Breast epithelium (tissue), 4 donors: ENCODE data around the gene ARX. TPM values are rescaled to one million over a fixed set of nuclear protein-coding genes. Genes with fewer than 3 reads are reported as not detected.

Source experiments
- DNase-seq, 2 donors: peaks; one replicate each; pipeline ENCODE4 v3.0.0-alpha.2; 2019; ENCODE audit warnings: low spot score in 2 of 2
- H3K27ac ChIP-seq, 2 donors: fragments of 200-600 bp; sonication (generic) in 1 of 2; one replicate each; pipeline ENCODE4 v1.5.1; 2016 to 2019; ENCODE audit warnings: mild to moderate bottlenecking in 1 of 2
- H3K27me3 ChIP-seq, 2 donors: fragments of 200-600 bp; sonication (generic) in 1 of 2; one replicate each; pipeline versions ENCODE4 v1.5.1 to v1.6.0; 2017 to 2019; ENCODE audit warnings: control low read depth in 1 of 2, mild to moderate bottlenecking in 1 of 2
- H3K36me3 ChIP-seq: fragments of 200-600 bp; one replicate; pipeline ENCODE4 v1.5.1; 2019
- H3K4me1 ChIP-seq, 2 donors: fragments of 200-600 bp; sonication (generic); one replicate each; pipeline ENCODE4 v1.5.1; 2016 to 2019; ENCODE audit warnings: control low read depth in 1 of 2
- H3K4me3 ChIP-seq, 3 donors: fragments of 200-600 bp; sonication (generic); 1 replicate in 2 of 3; 2 replicates in 1 of 3; pipeline ENCODE4 v1.5.1; 2016 to 2019; ENCODE audit warnings: mild to moderate bottlenecking in 3 of 3, moderate library complexity in 2 of 3
- H3K9me3 ChIP-seq, 2 donors: fragments of 200-600 bp; sonication (generic) in 1 of 2; one replicate each; pipeline ENCODE4 v1.5.1; 2016 to 2019; ENCODE audit warnings: control low read depth in 1 of 2
- POLR2A ChIP-seq: fragments of 450-650 bp; IDR thresholded peaks from one replicate; pipeline ENCODE4 v1.6.1; 2016; ENCODE audit warnings: antibody characterized with exemption, mild to moderate bottlenecking, moderate library complexity
- POLR2AphosphoS5 ChIP-seq, 3 donors: sonication (generic); formaldehyde crosslinking; IDR thresholded peaks; one replicate each; pipeline ENCODE4 v1.6.1; 2017; ENCODE audit warnings: antibody characterized with exemption in 3 of 3
- intact Hi-C: fragments of 100-400 bp; cut with DNase I; formaldehyde crosslinking; loops from one replicate; pipeline ENCODE4 v1.15.1; 2023; ENCODE audit warnings: low total_unique reads
- total RNA-seq, 3 donors: library from RNA; depleted of rRNA; stranded (reverse); fragments of >200 nt; gene quantifications; one replicate each; pipeline ENCODE4 v1.1.0, GENCODE V29; 2016
- TF ChIP-seq, protein P1 (sequence below), 3 donors: fragments of 450-650 bp; IDR thresholded peaks; one replicate each; pipeline ENCODE4 v1.5.1; 2016 to 2017; ENCODE audit warnings: antibody characterized with exemption in 3 of 3, mild to moderate bottlenecking in 3 of 3, moderate library complexity in 3 of 3

The ARX gene
- total RNA-seq, 3 donors from 2014 or later = 0.33 TPM; not detected in 2

DNA sequence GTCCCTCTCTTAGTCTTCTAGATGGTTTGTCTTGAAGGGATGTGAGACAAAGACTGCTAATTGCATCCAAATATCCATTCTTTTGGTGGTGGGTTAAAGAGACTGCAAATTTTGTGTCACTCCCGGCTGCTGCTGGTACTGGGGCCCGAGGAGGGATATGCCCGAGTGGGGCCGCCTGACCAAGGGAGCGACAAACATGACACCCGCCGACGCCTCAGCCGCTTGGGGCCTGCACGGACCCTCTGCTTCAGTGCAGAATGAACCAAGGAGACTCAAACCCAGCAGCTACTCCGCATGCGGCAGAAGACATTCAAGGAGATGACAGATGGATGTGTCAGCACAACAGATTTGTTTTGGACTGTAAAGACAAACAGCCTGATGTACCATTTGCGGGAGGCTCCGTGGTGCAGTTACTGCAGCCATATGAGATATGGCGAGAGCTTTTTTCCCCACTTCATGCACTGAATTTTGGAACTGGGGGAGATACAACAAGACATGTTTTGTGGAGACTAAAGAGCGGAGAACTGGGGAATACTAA, 13.6 kb upstream of the ARX start:
- H3K36me3 ChIP-seq = no peaks in the 10 kb centered on the region
- H3K4me3 ChIP-seq = no peak overlapping the region
- TF ChIP-seq, protein P1, sequence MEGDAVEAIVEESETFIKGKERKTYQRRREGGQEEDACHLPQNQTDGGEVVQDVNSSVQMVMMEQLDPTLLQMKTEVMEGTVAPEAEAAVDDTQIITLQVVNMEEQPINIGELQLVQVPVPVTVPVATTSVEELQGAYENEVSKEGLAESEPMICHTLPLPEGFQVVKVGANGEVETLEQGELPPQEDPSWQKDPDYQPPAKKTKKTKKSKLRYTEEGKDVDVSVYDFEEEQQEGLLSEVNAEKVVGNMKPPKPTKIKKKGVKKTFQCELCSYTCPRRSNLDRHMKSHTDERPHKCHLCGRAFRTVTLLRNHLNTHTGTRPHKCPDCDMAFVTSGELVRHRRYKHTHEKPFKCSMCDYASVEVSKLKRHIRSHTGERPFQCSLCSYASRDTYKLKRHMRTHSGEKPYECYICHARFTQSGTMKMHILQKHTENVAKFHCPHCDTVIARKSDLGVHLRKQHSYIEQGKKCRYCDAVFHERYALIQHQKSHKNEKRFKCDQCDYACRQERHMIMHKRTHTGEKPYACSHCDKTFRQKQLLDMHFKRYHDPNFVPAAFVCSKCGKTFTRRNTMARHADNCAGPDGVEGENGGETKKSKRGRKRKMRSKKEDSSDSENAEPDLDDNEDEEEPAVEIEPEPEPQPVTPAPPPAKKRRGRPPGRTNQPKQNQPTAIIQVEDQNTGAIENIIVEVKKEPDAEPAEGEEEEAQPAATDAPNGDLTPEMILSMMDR (IDR thresholded peaks at IDR 0.05) = no peak
- intact Hi-C loops = no loop called here
- DNase-seq = no peak
- no peaks in the 10 kb centered on the region for H3K4me1 ChIP-seq
- H3K27ac ChIP-seq = no peak overlapping the region
- H3K9me3 ChIP-seq = no peaks in the 10 kb centered on the region
- peaks cover 0 to 22% of the 10 kb centered on the region in 2 donors for H3K27me3 ChIP-seq

DNA sequence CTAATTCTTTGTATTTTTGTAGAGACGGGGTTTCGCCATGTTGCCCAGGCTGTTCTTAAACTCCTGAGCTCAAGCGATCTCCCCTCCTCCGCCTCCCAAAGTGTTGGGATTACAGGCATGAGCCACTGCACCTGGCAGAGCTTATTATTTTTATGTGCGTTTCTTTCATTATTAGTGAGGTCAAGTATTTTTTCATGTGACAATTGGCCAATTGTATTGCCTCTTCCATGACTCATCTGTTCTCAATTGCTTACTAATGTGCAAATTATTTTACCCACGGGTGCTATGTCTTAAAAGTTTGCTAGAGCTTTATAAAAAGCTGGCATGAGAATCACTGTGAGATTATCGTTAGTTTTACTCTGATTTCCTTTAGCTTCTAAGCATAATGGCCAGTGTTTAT, 13.0 kb upstream of the ARX start:
- Histone ChIP-seq H3K4me1 (no peaks in the 10 kb centered on the region), H3K36me3 (no peaks in the 10 kb centered on the region), H3K27me3 (peaks cover 0 to 27% of the 10 kb centered on the region in 2 donors), H3K27ac (no peak overlapping the region), H3K9me3 (no peaks in the 10 kb centered on the region), H3K4me3 (no peak overlapping the region)
- TF ChIP-seq POLR2A = no peak
- TF ChIP-seq, protein P1 (IDR thresholded peaks at IDR 0.05) = no peak
- TF ChIP-seq POLR2AphosphoS5 (IDR thresholded peaks at IDR 0.05) = no peak
- no peak for DNase-seq
- intact Hi-C loops = no loop called here

- Histone ChIP-seq H3K9me3 (no peaks in the 10 kb centered on the region), H3K36me3 (no peaks in the 10 kb centered on the region), H3K4me3 (no peak overlapping the region), H3K27me3 (peaks cover 3 to 48% of the 10 kb centered on the region in 2 donors), H3K4me1 (no peaks in the 10 kb centered on the region), H3K27ac (no peak overlapping the region)
- no peak for DNase-seq
- intact Hi-C loops = no loop called here
- no peak for TF ChIP-seq POLR2AphosphoS5 (IDR thresholded peaks at IDR 0.05)
- TF ChIP-seq, protein P1 (IDR thresholded peaks at IDR 0.05) = no peak
- no peak for TF ChIP-seq POLR2A
Observed at GRCh38 chrX:25026576-25026975, 10.8 kb upstream of the ARX start.

- peaks cover 7 to 58% of the 10 kb centered on the region in 2 donors for H3K27me3 ChIP-seq
- no peaks in the 10 kb centered on the region for H3K4me1 ChIP-seq
- DNase-seq = no peak
- H3K4me3 ChIP-seq = no peak overlapping the region
- TF ChIP-seq POLR2AphosphoS5 (IDR thresholded peaks at IDR 0.05) (no peak), POLR2A (no peak)
- TF ChIP-seq, protein P1 (IDR thresholded peaks at IDR 0.05) = no peak
- H3K9me3 ChIP-seq = no peaks in the 10 kb centered on the region
- intact Hi-C loops = no loop called here
- H3K27ac ChIP-seq = no peak overlapping the region
- no peaks in the 10 kb centered on the region for H3K36me3 ChIP-seq
Observed at GRCh38 chrX:25025615-25026014, 9.8 kb upstream of the ARX start.

DNA sequence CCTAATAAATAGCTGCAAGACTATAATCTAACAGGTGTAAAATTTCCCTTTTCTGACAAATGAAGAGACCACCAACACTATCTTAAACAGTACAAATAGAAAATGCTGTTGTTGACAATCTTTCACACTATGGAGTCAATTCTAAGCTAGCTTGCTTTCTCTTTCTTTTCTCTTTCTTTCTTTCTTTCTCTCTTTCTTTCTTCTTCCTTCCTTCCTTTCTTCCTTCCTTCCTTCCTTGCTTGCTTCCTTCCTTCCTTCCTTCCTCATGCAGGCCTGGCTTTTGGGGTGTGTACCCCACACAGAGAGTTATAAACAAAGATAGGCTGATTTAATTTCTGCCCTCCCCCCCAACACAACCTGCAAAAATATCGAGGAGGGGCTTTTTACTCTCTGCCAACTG, 8.1 kb upstream of the ARX start:
- Histone ChIP-seq H3K9me3 (no peaks in the 10 kb centered on the region), H3K4me1 (no peaks in the 10 kb centered on the region), H3K27ac (no peak overlapping the region), H3K36me3 (no peaks in the 10 kb centered on the region), H3K4me3 (no peak overlapping the region), H3K27me3 (peaks cover 8 to 75% of the 10 kb centered on the region in 2 donors)
- DNase-seq = no peak
- intact Hi-C loops = no loop called here
- no peak for TF ChIP-seq POLR2A
- TF ChIP-seq, protein P1 (IDR thresholded peaks at IDR 0.05) = no peak
- no peak for TF ChIP-seq POLR2AphosphoS5 (IDR thresholded peaks at IDR 0.05)
